ENCODE results near the gene SIRPB1. TPM values are rescaled to one million over a fixed set of nuclear protein-coding genes. Genes with fewer than 3 reads are reported as not detected.

Gene SIRPB1
- total RNA-seq, 2 donors from 2014 or later: 0.82 to 1.0 TPM

- no peaks in the 10 kb centered on the region for H3K36me3 ChIP-seq
- H3K27ac ChIP-seq: no peak overlapping the region
- DNase-seq: no peak
- no peaks in the 10 kb centered on the region for H3K9me3 ChIP-seq
- no peak overlapping the region for H3K9ac ChIP-seq (ENCODE audit: low read depth in 2 of 2, low read length in 2 of 2)
- intact Hi-C loops (cut with DNase I): no loop called here
- TF ChIP-seq CTCF (IDR thresholded peaks at IDR 0.05): no peak
- H3K4me3 ChIP-seq: no peak overlapping the region
- no peaks in the 10 kb centered on the region for H3K27me3 ChIP-seq
- no peaks in the 10 kb centered on the region for H3K4me1 ChIP-seq
These were observed 16.8 kb upstream of the SIRPB1 start for GRCh38 chr20:1636621-1637020.

GRCh38 chr20:1635291-1635979 is 15.6 kb upstream of the SIRPB1 start:
- no peak for DNase-seq
- H3K4me3 ChIP-seq: no peak overlapping the region
- intact Hi-C loops (cut with DNase I): no loop called here
- H3K9me3 ChIP-seq: no peaks in the 10 kb centered on the region
- H3K27ac ChIP-seq: no peak overlapping the region
- no peaks in the 10 kb centered on the region for H3K4me1 ChIP-seq
- H3K9ac ChIP-seq (ENCODE audit: low read depth in 2 of 2, low read length in 2 of 2): no peak overlapping the region
- TF ChIP-seq CTCF (IDR thresholded peaks at IDR 0.05): no peak
- no peaks in the 10 kb centered on the region for H3K36me3 ChIP-seq
- H3K27me3 ChIP-seq: no peaks in the 10 kb centered on the region

- DNase-seq: no peak
- no peaks in the 10 kb centered on the region for H3K4me1 ChIP-seq
- intact Hi-C loops (cut with DNase I): no loop called here
- H3K9me3 ChIP-seq: no peaks in the 10 kb centered on the region
- no peak overlapping the region for H3K9ac ChIP-seq (ENCODE audit: low read depth in 2 of 2, low read length in 2 of 2)
- no peak overlapping the region for H3K4me3 ChIP-seq
- no peak overlapping the region for H3K27ac ChIP-seq
- H3K36me3 ChIP-seq: no peaks in the 10 kb centered on the region
- TF ChIP-seq CTCF (IDR thresholded peaks at IDR 0.05): no peak
- no peaks in the 10 kb centered on the region for H3K27me3 ChIP-seq
These were observed 13.7 kb upstream of the SIRPB1 start for GRCh38 chr20:1633535-1633934.

GRCh38 chr20:1632178-1632577 is 12.4 kb upstream of the SIRPB1 start:
- intact Hi-C loops (cut with DNase I): no loop called here

GRCh38 chr20:1631309-1632151 is 11.7 kb upstream of the SIRPB1 start:
- no peaks in the 10 kb centered on the region for H3K9me3 ChIP-seq
- intact Hi-C loops (cut with DNase I): no loop called here
- TF ChIP-seq CTCF (IDR thresholded peaks at IDR 0.05): no peak
- H3K27ac ChIP-seq: no peak overlapping the region
- no peaks in the 10 kb centered on the region for H3K36me3 ChIP-seq
- DNase-seq: no peak
- H3K4me1 ChIP-seq: no peaks in the 10 kb centered on the region
- no peak overlapping the region for H3K9ac ChIP-seq (ENCODE audit: low read depth in 2 of 2, low read length in 2 of 2)
- no peak overlapping the region for H3K4me3 ChIP-seq
- no peaks in the 10 kb centered on the region for H3K27me3 ChIP-seq

More at GRCh38 chr20:1632178-1632577, 12.4 kb upstream of the SIRPB1 start:
- Histone ChIP-seq H3K4me3 (no peak overlapping the region), H3K27me3 (no peaks in the 10 kb centered on the region), H3K36me3 (no peaks in the 10 kb centered on the region), H3K9ac (ENCODE audit: low read depth in 2 of 2, low read length in 2 of 2) (no peak overlapping the region), H3K4me1 (no peaks in the 10 kb centered on the region), H3K27ac (no peak overlapping the region), H3K9me3 (no peaks in the 10 kb centered on the region)
- DNase-seq: no peak
- no peak for TF ChIP-seq CTCF (IDR thresholded peaks at IDR 0.05)

All from colonic mucosa (tissue), 4 donors.